Loucy (cell line): ENCODE measurements around the gene APH1B.

Source experiments
- EZH2phosphoT487 ChIP-seq: fragments of 200-600 bp; IDR thresholded peaks from 2 replicates; pipeline ENCODE4 v1.6.1; 2018; ENCODE audit warnings: antibody characterized with exemption, mild to moderate bottlenecking, moderate library complexity, borderline replicate concordance
- TF ChIP-seq, protein P1 (sequence below): fragments of 200-600 bp; sonication (generic); conservative IDR thresholded peaks from 2 replicates; pipeline ENCODE4 v1.5.1; 2014; ENCODE audit warnings: mild to moderate bottlenecking, antibody characterized with exemption, low read length

- TF ChIP-seq, protein P1, sequence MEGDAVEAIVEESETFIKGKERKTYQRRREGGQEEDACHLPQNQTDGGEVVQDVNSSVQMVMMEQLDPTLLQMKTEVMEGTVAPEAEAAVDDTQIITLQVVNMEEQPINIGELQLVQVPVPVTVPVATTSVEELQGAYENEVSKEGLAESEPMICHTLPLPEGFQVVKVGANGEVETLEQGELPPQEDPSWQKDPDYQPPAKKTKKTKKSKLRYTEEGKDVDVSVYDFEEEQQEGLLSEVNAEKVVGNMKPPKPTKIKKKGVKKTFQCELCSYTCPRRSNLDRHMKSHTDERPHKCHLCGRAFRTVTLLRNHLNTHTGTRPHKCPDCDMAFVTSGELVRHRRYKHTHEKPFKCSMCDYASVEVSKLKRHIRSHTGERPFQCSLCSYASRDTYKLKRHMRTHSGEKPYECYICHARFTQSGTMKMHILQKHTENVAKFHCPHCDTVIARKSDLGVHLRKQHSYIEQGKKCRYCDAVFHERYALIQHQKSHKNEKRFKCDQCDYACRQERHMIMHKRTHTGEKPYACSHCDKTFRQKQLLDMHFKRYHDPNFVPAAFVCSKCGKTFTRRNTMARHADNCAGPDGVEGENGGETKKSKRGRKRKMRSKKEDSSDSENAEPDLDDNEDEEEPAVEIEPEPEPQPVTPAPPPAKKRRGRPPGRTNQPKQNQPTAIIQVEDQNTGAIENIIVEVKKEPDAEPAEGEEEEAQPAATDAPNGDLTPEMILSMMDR = no peak
- no peak for TF ChIP-seq EZH2phosphoT487
Observed at GRCh38 chr15:63234451-63234870, 42.9 kb upstream of the APH1B start.
